Pulmonary artery endothelial cell (primary cell): ENCODE data around the gene MCOLN2. TPM values are rescaled to one million over a fixed set of nuclear protein-coding genes. Genes with fewer than 3 reads are reported as not detected.
"Not testable (repeated sequence)": the region's sequence is repeated elsewhere in the genome, so short reads cannot be mapped to it uniquely, and the experiment has no call there.

Experiments
- DNase-seq: peaks from one replicate; pipeline ENCODE4 v3.0.0-alpha.2; 2011; ENCODE audit warnings: low read depth, low spot score
- total RNA-seq: library from RNA; depleted of rRNA; stranded (reverse); fragments of >200 nt; gene quantifications from 2 replicates; pipeline ENCODE4 v1.2.3, GENCODE V29; 2014

The MCOLN2 gene
- total RNA-seq, 1 donor from 2014 or later = 0.13 TPM

DNA sequence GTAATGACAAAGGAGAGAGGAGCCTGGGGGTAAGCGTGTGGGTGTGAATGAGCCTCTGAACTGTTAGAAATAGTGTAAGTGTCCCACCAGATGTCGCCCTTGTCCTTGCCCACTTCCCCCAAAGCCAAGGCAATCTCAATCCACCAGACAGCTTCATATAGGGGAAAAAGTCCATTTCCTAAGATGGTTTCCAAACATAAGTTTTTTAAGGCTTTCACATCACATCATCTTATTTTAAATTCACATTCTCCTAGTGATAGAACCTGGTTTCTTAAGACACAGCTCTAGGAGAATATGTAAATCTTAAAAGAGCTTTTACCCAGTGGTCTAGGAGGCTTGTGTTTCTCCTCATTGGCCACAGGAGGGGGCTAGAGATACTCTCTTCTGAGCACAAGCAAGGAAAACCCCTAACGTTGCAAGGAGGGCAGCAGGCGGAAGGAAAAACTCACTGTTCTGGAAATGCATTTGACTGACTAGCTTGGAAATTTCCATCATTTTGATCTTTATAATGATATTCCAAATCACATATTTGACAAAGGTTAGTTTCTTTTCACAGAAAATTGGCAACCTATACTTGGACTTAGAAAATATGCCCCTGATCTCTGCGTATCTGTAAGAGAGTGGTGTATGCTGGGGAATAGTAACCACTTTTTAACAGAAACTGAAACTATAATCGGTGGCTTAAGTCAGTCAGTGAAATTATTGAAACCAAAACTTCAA is 52.0 kb downstream of the MCOLN2 start:
- DNase-seq = peak; percentile 77

DNA sequence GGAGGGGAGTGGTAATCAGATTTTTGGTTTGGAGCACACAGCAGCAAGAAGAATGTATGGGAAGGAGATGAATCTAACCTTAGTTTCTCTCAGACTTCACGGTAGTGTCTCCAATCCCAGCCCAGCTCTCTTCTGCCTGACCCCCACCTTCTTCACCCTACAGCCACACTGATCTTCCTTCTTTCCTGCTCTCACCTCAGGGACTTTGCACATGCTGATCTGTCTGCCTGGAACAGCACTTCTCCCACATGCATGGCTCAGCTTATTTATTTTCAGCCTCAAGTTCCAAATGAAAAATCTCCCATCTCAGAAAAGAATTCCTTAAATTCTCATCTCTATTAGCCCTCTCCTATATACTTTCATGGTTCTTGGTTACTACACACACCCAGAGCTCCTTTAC is 55.1 kb downstream of the MCOLN2 start:
- DNase-seq = no peak

DNA sequence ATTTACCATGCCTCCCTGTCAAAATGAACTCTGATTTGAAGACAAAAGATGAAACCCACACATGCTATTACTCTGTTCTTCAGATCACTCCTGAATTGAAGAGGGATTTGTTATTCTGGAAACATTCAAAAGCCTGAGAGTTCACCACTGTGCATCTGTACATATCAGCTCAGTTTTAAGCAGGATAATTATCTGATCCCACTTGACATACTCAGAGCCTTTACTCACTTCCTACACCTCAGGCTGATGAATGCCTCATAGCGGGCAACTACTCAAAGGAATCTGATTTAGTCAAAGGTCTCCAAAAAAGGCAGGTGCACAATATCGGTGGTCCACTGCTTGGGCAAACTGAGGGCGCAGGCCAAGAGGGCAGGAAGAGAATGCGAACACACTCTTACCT is 56.4 kb downstream of the MCOLN2 start:
- DNase-seq = peak; percentile 15

DNA sequence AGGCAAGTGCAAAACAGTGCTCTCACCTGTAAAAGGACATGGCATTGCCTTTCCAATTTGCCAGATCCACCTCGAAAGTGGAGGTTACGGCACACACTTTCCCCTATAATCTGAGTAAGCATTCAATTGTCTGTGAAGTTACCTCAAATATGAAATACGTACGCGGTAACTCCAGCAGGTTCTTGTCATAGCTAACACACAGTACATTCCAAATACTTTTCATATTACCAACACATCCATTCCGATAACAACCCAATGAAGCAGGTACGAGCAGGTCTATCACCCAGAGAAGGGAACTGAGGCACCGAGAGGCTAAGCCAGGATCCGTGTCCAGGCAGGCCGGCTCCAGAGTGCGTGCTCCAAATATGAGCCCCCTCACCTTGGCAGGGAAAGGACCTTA is 57.2 kb downstream of the MCOLN2 start:
- DNase-seq = no peak

- no peak for DNase-seq
Measured at GRCh38 chr1:84939151-84939550, 57.8 kb downstream of the MCOLN2 start.

DNA sequence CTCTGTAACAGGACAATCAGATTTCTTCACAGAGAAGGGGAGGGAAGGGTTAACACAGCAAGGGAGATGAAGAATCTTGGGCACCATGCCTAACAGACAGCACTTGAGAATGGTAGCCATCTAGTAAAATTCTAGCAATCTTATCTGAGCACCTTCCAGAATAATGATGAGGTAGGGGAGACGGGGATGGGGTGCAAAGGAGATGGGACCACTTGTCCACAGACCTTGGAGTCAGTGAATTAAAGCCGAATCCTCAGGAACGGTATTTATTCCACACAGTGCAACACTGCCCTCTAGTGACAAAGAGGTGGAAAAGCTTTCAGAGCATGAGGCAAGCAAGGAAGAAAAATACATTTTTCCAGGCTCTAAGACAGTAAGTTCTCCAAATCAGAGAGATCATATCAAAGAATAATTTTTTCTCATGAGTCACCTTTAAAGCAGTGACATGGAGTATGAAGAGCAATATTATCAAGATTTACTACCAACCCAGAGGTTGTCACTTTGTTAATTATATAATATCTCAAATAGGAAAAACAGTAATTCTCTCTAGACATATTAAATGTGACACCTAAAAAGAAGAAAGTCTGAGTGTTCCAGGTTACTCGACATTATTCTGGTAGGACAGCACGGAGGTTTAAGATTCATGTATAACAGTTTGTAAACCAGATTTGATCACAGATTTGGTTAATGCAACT is 60.6 kb downstream of the MCOLN2 start:
- DNase-seq = peak; percentile 17

- no peak for DNase-seq
Measured at GRCh38 chr1:84933011-84933611, 63.8 kb downstream of the MCOLN2 start.

DNA sequence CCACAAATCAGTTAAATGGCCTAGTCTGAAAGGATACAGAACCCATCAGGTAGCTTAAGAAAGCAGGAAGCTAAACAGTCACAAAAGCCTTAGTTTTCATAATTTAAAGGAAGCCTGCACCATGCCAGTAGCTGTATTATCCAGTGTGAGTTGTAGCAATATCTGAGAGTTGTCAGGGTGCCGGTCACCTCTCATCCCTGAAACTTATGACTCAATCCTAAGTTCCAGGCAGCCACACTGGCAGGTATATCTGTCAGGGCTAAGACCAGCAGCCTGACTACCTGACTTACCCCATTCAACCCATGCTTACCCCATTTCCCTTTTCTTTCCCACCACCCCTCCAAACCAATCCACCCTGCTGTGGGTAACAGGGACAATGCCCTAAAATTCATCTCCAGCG is 66.1 kb downstream of the MCOLN2 start:
- DNase-seq = no peak

DNA sequence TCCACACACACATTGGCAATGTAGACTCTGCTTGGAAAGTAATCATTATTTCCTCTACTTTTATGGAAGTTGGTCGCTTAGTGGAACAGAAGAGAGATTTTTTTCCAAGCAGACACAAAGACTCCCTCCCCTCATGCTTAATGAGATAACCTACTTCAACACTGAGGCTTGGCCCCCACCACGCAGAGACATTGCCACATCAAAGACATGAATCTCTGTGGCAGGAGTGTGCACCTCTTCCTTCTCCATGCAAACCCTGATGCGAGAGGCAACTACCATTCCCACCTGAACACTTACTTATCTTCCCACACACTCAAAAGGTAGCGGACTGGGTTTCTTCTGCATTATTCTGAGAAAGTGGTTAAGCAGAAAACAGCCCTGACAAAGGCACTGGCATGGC is 66.6 kb downstream of the MCOLN2 start:
- no peak for DNase-seq

DNA sequence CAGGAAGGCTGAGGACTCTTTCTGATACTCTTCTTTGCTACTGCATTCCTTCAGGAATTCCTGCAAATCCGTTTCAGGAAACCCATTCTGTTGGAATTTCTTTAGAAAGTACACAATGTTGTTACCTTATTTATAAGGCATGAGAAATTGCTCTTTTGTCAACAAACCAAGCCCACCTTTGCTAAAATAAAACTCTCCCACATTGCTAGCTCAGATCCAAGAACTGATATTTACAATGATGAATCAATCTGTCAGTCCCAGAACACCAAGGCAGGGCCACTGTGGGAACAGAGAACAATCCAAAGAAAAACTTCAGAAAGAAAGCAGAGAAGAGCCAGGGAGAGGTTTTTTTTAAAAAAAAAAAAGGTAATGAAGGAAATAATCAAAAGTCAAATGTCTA is 67.3 kb downstream of the MCOLN2 start:
- no peak for DNase-seq

- DNase-seq = no peak
Measured at GRCh38 chr1:84928979-84929378, 67.9 kb downstream of the MCOLN2 start.

GRCh38 chr1:84923317-84923716 is 73.6 kb downstream of the MCOLN2 start:
- no peak for DNase-seq

DNA sequence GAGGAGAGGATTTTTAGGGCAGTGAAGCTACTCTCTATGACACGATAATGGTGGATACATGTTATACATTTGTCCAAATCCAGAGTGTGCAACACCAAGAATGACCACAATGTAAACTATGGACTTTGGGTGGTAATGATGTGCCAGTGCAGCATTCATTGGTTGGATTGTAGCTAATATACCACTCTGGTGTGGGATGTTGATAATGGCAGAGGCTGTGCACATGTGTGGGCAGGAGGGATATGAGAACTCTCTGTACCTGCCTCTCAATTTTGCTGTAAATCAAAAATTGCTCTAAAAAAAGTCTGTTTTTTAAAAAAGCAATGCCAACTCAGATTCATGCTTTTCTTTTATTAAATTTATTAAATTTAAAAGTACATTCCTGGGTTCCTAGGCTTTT is 76.8 kb downstream of the MCOLN2 start:
- no peak for DNase-seq

- DNase-seq = no peak
Measured at GRCh38 chr1:84919461-84919970, 77.4 kb downstream of the MCOLN2 start.

GRCh38 chr1:84918726-84919336 is 78.1 kb downstream of the MCOLN2 start:
- DNase-seq = no peak

DNA sequence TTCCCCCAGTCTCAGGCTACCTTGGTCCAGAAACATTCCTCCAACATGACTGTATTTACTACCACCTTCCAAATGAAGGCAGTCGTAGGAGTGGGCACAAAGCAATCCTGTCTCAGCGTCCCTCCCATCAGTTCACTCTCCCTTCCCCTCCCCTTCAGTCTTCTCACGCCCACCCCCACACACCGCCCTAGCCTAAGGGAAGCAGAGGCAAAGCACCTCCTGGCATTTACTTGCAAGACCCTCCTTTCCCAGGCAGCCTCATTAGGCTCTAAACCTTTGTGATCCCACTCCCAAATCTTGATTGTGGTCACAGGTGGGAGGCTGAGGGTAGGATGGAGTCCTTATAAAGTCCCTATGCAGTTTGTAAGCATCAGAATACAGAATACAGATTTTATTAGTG is 80.0 kb downstream of the MCOLN2 start:
- DNase-seq = no peak

DNA sequence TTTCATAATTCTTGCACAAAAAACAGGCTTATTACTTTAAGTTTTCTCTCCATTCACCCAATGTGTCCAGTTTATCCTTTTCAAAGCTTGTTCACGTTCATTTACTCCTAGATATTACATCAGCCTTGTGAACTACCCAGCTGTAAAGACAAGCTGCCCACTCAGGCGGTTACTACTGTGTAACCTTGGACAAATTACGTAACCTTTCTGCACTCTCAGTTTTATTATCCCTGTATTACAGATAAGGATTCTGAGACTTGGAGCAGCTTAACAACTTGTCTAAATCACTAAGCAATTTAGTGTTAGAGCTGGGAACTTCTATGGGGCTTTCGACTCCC is 83.4 kb downstream of the MCOLN2 start:
- DNase-seq = no peak

- no peak for DNase-seq
Measured at GRCh38 chr1:84912726-84913554, 84.0 kb downstream of the MCOLN2 start.

- DNase-seq = not testable (repeated sequence)
Measured at GRCh38 chr1:84908746-84909464, 88.0 kb downstream of the MCOLN2 start.

DNA sequence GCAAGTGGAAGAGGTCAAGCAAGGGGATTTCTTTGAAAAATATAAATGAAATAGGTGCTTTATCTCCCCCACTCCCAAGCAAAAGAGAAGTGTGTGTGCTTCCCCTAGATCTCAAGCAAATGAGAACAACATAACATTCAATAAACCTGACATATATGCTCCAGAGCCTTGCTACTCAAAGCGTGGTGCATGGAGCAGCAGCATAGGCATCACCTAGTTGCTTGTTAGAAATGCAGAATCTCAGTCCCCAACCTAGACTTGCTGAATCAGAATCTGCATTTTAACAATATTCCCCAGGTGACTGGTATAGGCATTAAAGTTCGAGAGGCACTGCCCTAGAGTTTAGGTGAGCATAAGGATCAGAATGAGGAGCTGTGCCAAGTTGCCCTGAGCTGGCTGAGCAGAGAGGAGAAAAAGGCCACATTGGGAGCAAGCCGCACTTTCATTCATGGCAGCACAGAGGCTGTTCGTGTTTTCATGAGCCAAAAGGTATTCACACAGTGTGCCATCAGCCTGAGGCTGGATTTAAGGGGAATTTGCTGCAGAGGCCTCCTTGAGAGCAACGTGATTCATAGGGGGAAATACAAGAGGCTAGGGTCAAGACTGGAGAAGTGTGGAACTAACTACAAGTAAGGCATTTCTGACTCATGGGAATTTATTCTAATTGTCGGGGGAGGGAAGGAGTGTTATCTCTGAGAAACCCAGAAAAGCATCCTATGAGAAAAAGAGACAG is 89.7 kb downstream of the MCOLN2 start:
- no peak for DNase-seq
